ENCODE results near the gene PXN. TPM values are rescaled to one million over a fixed set of nuclear protein-coding genes. Genes with fewer than 3 reads are reported as not detected.

PXN gene
- total and polyA plus RNA-seq, 2 of the 13 experiments (the other 11 are each of a cell fraction or from before 2014, with no cell fraction given): 13.6 to 14.2 TPM

DNA sequence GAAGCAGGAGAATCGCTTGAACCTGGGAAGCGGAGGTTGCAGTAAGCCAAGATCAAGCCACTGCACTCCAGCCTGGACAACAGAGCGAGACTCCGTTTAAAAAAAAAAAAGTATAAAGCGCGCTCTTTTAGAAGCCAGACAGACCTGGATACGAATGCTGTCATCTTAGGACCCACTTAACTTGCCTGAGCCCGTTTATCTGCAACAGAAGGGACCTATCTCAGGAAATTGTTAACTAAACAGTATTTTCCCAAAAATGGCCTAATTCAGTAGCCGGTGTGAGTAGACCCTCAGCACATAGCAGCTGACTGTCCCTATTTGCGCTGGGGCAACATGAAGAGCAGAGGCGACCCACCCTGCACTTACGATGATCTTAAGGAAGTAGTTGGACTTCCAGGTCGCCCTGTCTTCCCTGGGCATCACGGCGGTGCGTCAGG is 65.1 kb downstream of the PXN start:
- WGBS (ENCODE audit: low lambda C conversion rate): 2% methylated on average over 16 of the region's 16 CpGs
- H3K9ac ChIP-seq (ENCODE audit: insufficient read depth, low read depth, low read length): peak overlapping the region; percentile 96
- H4K20me1 ChIP-seq (ENCODE audit: insufficient read depth, low read length): peaks cover 31% of the 10 kb centered on the region
- ATAC-seq: no peak
- H3K79me2 ChIP-seq (ENCODE audit: insufficient read depth, low read length): peaks cover 35% of the 10 kb centered on the region
- peak overlapping the region; percentile 86 to 99 (median 99) for H3K4me3 ChIP-seq (replicated peaks in 1 of 3; ENCODE audit: insufficient read depth in 1 of 3, low read depth in 2 of 3, low read length in 3 of 3)
- BruUV-seq (replicated peaks): TSS peak; percentile 66
- no peaks in the 10 kb centered on the region for H3K9me3 ChIP-seq (ENCODE audit: low read length)
- no peak for FAIRE-seq
- intact Hi-C loops (cut with micrococcal nuclease; ENCODE audit: unreplicated experiment): no loop called here
- POLR2A ChIA-PET: interaction anchor here (0.9 to 7.9 kb wide), 22 partner anchors 8 to 117 kb away, joined by 3 to 378 read pairs (median 14); partner anchors contain the start of genes PXN, RAB35, RNU4-1 and RNU4-2
- H3K27ac ChIP-seq (ENCODE audit: extremely low read length, insufficient read depth, low read length): peak overlapping the region; percentile 91
- H3K4me1 ChIP-seq (ENCODE audit: insufficient read depth, low read length): peaks cover 57% of the 10 kb centered on the region
- DNase-seq (ENCODE audit: low spot score): no peak
- CTCF ChIA-PET (ENCODE audit: low intra/inter-chr PET ratio, low total read pairs): no interaction called here
- H3K27me3 ChIP-seq (ENCODE audit: control insufficient read depth in 1 of 2, insufficient read depth in 2 of 2, low read length in 2 of 2): no peaks in the 10 kb centered on the region; a peak in 1 of 5 replicates
- H3K4me2 ChIP-seq (ENCODE audit: low read depth, low read length): peak overlapping the region; percentile 95
- H2AFZ ChIP-seq (ENCODE audit: low read length): no peak overlapping the region
- H3K36me3 ChIP-seq (replicated peaks in 1 of 2; ENCODE audit: control insufficient read depth in 1 of 2, insufficient read depth in 2 of 2, low read length in 2 of 2): peaks cover 4 to 38% of the 10 kb centered on the region in 2 experiments
- in situ Hi-C loops (cut with HindIII; ENCODE audit: extremely low pct_ligation_motif_present, low pct_unique_long_range_greater_than_20kb): no loop called here
- TF ChIP-seq, protein P1, sequence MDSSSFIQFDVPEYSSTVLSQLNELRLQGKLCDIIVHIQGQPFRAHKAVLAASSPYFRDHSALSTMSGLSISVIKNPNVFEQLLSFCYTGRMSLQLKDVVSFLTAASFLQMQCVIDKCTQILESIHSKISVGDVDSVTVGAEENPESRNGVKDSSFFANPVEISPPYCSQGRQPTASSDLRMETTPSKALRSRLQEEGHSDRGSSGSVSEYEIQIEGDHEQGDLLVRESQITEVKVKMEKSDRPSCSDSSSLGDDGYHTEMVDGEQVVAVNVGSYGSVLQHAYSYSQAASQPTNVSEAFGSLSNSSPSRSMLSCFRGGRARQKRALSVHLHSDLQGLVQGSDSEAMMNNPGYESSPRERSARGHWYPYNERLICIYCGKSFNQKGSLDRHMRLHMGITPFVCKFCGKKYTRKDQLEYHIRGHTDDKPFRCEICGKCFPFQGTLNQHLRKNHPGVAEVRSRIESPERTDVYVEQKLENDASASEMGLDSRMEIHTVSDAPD (CRISPR knock-in tag; IDR thresholded peaks at IDR 0.05): no peak
- TF ChIP-seq ZNF790 (CRISPR knock-in tag; IDR thresholded peaks at IDR 0.05; ENCODE audit: borderline replicate concordance): peak; percentile 31; the same call in 1 of the 2 replicates
- TF ChIP-seq MATR3 (CRISPR knock-in tag; IDR thresholded peaks at IDR 0.05): no peak
- TF ChIP-seq FIP1L1 (IDR thresholded peaks at IDR 0.05; ENCODE audit: borderline replicate concordance, insufficient read depth, low read depth, low read length): no peak
- TF ChIP-seq, protein P2, sequence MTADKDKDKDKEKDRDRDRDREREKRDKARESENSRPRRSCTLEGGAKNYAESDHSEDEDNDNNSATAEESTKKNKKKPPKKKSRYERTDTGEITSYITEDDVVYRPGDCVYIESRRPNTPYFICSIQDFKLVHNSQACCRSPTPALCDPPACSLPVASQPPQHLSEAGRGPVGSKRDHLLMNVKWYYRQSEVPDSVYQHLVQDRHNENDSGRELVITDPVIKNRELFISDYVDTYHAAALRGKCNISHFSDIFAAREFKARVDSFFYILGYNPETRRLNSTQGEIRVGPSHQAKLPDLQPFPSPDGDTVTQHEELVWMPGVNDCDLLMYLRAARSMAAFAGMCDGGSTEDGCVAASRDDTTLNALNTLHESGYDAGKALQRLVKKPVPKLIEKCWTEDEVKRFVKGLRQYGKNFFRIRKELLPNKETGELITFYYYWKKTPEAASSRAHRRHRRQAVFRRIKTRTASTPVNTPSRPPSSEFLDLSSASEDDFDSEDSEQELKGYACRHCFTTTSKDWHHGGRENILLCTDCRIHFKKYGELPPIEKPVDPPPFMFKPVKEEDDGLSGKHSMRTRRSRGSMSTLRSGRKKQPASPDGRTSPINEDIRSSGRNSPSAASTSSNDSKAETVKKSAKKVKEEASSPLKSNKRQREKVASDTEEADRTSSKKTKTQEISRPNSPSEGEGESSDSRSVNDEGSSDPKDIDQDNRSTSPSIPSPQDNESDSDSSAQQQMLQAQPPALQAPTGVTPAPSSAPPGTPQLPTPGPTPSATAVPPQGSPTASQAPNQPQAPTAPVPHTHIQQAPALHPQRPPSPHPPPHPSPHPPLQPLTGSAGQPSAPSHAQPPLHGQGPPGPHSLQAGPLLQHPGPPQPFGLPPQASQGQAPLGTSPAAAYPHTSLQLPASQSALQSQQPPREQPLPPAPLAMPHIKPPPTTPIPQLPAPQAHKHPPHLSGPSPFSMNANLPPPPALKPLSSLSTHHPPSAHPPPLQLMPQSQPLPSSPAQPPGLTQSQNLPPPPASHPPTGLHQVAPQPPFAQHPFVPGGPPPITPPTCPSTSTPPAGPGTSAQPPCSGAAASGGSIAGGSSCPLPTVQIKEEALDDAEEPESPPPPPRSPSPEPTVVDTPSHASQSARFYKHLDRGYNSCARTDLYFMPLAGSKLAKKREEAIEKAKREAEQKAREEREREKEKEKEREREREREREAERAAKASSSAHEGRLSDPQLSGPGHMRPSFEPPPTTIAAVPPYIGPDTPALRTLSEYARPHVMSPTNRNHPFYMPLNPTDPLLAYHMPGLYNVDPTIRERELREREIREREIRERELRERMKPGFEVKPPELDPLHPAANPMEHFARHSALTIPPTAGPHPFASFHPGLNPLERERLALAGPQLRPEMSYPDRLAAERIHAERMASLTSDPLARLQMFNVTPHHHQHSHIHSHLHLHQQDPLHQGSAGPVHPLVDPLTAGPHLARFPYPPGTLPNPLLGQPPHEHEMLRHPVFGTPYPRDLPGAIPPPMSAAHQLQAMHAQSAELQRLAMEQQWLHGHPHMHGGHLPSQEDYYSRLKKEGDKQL (CRISPR knock-in tag; IDR thresholded peaks at IDR 0.05; ENCODE audit: low read depth): no peak
- TF ChIP-seq TBX2 (CRISPR knock-in tag; IDR thresholded peaks at IDR 0.05; ENCODE audit: borderline replicate concordance): peak; percentile 1; the same call in 1 of the 2 replicates
- no peak for TF ChIP-seq KAT7 (CRISPR knock-in tag; IDR thresholded peaks at IDR 0.05; ENCODE audit: borderline replicate concordance)
- TF ChIP-seq CBX5 (CRISPR knock-in tag; IDR thresholded peaks at IDR 0.05; ENCODE audit: borderline replicate concordance): no peak
- TF ChIP-seq GATAD1 (CRISPR knock-in tag; IDR thresholded peaks at IDR 0.05): no peak
- no peak for TF ChIP-seq PTBP1 (IDR thresholded peaks at IDR 0.05; ENCODE audit: low read depth, low read length, poor library complexity, severe bottlenecking)
- TF ChIP-seq, protein P3, sequence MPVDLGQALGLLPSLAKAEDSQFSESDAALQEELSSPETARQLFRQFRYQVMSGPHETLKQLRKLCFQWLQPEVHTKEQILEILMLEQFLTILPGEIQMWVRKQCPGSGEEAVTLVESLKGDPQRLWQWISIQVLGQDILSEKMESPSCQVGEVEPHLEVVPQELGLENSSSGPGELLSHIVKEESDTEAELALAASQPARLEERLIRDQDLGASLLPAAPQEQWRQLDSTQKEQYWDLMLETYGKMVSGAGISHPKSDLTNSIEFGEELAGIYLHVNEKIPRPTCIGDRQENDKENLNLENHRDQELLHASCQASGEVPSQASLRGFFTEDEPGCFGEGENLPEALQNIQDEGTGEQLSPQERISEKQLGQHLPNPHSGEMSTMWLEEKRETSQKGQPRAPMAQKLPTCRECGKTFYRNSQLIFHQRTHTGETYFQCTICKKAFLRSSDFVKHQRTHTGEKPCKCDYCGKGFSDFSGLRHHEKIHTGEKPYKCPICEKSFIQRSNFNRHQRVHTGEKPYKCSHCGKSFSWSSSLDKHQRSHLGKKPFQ (CRISPR knock-in tag; IDR thresholded peaks at IDR 0.05; ENCODE audit: insufficient replicate concordance): no peak
- no peak for TF ChIP-seq KLF13 (CRISPR knock-in tag; IDR thresholded peaks at IDR 0.05)
- no peak for TF ChIP-seq ZNF160 (CRISPR knock-in tag; IDR thresholded peaks at IDR 0.05)
- TF ChIP-seq GZF1 (CRISPR knock-in tag; IDR thresholded peaks at IDR 0.05): no peak
- no peak for TF ChIP-seq NFATC3 (CRISPR knock-in tag; IDR thresholded peaks at IDR 0.05)

All from HepG2 (cell line).